T-helper 1 cell treated with Interleukin-12 subunit alpha and Interleukin-12 subunit beta and Interleukin-4 antibody, amounts not matched to agents 30 μg/mL and 1 μg/mL, for 36 hours (primary cell): ENCODE results near the gene MMD.

Source experiments
- H3K27ac Mint-ChIP-seq: one replicate; pipeline ENCODE4 v1.8.0; 2021; ENCODE audit warnings: mild to moderate bottlenecking, mixed read lengths
- H3K27me3 Mint-ChIP-seq: one replicate; pipeline ENCODE4 v1.8.0; 2021; ENCODE audit warnings: low read depth, mixed read lengths
- H3K36me3 Mint-ChIP-seq: one replicate; pipeline ENCODE4 v1.8.0; 2021; ENCODE audit warnings: low read depth, mixed read lengths
- H3K4me1 Mint-ChIP-seq: one replicate; pipeline ENCODE4 v1.8.0; 2021; ENCODE audit warnings: low read depth, mixed read lengths
- H3K4me3 Mint-ChIP-seq: one replicate; pipeline ENCODE4 v1.8.0; 2021; ENCODE audit warnings: mild to moderate bottlenecking, moderate library complexity, mixed read lengths
- H3K9me3 Mint-ChIP-seq: one replicate; pipeline ENCODE4 v1.8.0; 2021; ENCODE audit warnings: mixed read lengths

MMD gene

DNA sequence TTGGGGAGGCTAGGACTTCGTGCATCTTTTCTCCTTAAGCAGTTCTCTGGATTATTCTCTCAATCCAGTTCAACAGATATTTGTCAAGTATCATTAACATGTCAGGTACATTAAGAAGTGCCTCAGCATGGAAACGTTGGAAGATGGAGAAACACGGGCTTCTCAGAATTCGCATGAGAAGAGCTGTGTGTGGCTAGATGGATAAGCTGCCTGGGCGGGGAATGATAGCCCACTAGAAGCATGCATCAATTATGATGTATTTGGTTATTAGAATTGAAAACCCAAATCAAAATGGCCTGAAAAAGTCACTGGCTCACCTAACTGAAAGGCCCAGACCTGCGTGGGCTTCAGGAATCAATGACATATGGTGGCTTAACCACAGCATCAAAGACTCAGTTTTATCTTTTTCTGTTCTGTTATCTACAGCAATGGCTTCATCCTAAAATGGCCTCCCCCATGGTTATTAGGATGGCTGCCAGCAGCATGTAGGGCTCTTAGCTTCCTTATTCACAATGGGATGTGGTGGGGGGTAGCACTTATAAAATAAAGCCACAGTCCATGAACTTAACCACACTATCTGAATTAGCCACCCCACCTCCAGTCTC lies 43.9 kb downstream of the MMD start:
- no peak overlapping the region for H3K27ac Mint-ChIP-seq

DNA sequence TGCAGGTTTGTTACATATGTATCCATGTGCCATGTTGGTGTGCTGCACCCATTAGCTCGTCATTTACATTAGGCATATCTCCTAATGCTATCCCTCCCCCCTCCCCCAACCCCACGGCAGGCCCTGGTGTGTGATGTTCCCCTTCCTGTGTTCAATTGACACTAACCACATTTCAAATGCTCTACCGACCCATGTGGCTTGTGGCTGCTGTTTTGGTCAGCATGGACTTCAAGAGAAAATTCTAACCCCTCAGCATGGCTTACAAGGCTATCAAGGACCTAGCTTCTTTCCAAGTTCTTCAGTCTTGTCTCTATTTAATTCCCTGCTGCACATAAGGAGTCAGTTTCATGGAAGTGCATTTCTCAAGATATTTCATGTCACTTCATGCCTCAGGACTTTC lies 52.9 kb downstream of the MMD start:
- peaks cover 26% of the 10 kb centered on the region for H3K27me3 Mint-ChIP-seq
- peaks cover 7% of the 10 kb centered on the region for H3K9me3 Mint-ChIP-seq
- H3K4me1 Mint-ChIP-seq: peaks cover 5% of the 10 kb centered on the region
- no peak overlapping the region for H3K4me3 Mint-ChIP-seq
- H3K27ac Mint-ChIP-seq: no peak overlapping the region
- no peaks in the 10 kb centered on the region for H3K36me3 Mint-ChIP-seq

More for the DNA sequence above, 43.9 kb downstream of the MMD start:
- Mint-ChIP-seq H3K9me3 (no peaks in the 10 kb centered on the region), H3K4me1 (no peaks in the 10 kb centered on the region), H3K27me3 (peaks cover 15% of the 10 kb centered on the region), H3K4me3 (no peak overlapping the region), H3K36me3 (no peaks in the 10 kb centered on the region)

DNA sequence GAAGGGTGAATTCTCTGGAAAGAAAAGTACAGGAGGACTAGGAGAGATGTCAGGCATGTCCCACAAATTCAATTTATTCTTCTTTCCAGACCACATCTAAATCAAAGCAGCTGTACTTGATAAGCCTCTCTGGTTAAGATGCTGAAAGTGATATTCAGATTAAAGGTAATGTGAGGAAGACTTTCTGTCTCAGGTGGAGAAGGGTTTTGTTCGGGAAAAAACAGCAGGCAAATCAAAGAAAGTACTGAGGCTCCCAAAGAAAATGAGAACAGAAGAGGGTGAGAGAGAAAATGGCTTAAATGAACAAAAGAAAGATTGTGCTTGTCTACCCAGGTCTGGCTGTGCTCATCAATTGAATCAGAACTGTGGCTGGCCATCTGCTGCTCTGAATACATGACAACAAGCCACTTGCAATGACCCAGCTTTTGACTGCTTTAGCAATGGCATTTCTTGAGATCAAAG lies 55.6 kb downstream of the MMD start:
- Mint-ChIP-seq H3K4me1 (peaks cover 5% of the 10 kb centered on the region), H3K27ac (no peak overlapping the region), H3K36me3 (no peaks in the 10 kb centered on the region), H3K4me3 (no peak overlapping the region), H3K27me3 (peaks cover 40% of the 10 kb centered on the region), H3K9me3 (peaks cover 5% of the 10 kb centered on the region)

DNA sequence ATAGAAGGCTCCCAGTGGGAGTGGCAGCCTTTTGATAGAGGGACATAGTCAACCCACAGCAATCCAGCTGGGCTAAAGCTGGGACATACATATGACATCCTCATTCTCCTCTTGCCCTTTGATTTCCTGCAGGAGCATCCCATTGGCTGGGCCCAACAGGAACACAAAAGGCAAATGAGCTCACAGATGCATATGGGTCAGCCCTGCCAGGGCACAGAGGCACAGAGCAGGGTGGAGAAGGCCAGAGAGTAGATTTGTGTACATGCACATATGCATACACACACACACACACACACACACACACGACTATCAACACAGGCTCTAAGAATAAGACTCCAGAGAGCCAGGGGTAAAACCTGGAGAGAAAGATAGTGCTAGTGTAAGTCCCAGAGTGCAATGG lies 58.6 kb downstream of the MMD start:
- Mint-ChIP-seq H3K4me3 (no peak overlapping the region), H3K36me3 (no peaks in the 10 kb centered on the region), H3K27ac (no peak overlapping the region), H3K4me1 (no peaks in the 10 kb centered on the region), H3K27me3 (peaks cover 42% of the 10 kb centered on the region), H3K9me3 (peaks cover 11% of the 10 kb centered on the region)

DNA sequence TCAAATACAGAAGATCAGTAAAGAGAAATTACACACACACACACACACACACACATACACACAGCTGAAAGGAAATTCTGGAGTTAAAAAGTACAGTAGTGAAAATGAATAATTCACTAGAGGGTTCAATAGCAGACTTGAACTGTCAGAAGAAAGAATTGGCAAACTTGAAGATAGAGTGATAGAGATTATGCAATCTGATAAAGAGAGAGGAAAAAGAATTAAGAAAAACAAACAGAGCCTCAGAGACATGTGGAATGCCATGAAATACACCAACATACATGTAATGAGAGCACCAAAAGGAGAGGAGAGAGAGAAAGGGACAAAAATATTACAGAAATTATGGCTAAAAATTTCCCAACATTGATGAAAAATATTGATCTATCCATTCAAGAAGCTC lies 60.7 kb downstream of the MMD start:
- H3K4me3 Mint-ChIP-seq: no peak overlapping the region
- H3K27me3 Mint-ChIP-seq: peaks cover 47% of the 10 kb centered on the region
- H3K4me1 Mint-ChIP-seq: peaks cover 5% of the 10 kb centered on the region
- no peak overlapping the region for H3K27ac Mint-ChIP-seq
- H3K36me3 Mint-ChIP-seq: no peaks in the 10 kb centered on the region
- peaks cover 11% of the 10 kb centered on the region for H3K9me3 Mint-ChIP-seq

DNA sequence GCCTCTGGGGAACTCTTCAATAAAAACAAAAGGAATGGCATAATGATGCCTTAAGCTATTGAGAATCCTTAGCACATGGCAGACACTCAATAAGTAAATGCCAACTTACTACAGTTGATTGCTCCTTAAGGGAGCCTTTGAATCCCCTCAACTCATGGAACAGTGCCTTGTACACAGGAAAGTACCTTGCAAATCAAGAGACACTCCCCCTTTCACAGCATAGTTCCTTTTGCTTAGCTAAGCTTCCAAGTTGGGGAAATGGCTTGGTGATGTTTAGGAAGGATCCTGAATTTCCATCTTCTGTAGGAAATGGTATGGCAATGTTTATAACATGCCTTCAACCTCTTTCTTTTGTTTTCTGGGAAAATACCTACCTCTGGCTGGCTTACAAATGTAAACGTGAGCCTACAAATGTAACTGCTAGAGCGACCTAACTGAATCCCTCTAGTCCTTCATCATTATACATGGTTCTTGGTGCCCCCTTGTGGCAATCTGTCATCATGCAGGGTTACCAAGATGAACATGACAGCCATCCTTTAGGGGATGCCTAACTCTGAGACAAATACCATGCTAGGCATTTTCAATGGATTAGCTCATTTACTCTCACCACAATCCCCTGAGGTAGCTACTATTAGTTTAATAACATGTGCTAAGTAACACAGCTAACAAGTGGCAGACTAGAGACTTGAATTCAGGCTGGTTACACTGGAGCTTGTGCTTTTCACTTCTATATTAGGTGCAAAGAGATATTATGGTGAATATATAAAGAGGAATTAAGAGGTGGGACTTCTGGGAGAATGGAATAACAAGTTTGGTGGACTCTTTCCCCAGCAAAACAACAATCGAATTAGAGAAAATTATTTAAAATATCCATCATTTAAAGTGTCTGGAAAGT lies 65.0 kb downstream of the MMD start:
- peaks cover 11% of the 10 kb centered on the region for H3K9me3 Mint-ChIP-seq
- peaks cover 8% of the 10 kb centered on the region for H3K4me1 Mint-ChIP-seq
- H3K27me3 Mint-ChIP-seq: peaks cover 49% of the 10 kb centered on the region
- H3K36me3 Mint-ChIP-seq: no peaks in the 10 kb centered on the region
- no peak overlapping the region for H3K4me3 Mint-ChIP-seq
- no peak overlapping the region for H3K27ac Mint-ChIP-seq

DNA sequence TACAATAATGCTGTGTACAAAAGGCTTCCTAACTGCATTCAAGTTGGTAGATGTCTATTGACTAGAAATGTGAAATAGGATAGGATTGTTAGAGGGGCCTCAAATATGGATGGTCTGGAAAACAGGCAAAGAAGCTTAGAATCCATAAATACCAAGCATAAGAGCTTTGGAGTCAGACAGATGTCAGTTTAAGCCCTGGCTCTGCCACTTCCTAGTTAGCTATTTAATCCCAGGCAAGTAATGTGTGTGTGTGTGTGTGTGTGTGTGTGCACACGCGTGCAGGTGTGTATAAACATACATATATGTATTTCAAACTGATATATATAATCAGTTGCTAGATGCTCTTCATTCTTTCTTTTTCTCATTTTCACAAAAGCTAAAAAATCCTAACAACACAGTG lies 66.7 kb downstream of the MMD start:
- no peak overlapping the region for H3K27ac Mint-ChIP-seq
- no peak overlapping the region for H3K4me3 Mint-ChIP-seq
- peaks cover 35% of the 10 kb centered on the region for H3K27me3 Mint-ChIP-seq
- no peaks in the 10 kb centered on the region for H3K36me3 Mint-ChIP-seq
- H3K4me1 Mint-ChIP-seq: peaks cover 15% of the 10 kb centered on the region
- no peaks in the 10 kb centered on the region for H3K9me3 Mint-ChIP-seq

DNA sequence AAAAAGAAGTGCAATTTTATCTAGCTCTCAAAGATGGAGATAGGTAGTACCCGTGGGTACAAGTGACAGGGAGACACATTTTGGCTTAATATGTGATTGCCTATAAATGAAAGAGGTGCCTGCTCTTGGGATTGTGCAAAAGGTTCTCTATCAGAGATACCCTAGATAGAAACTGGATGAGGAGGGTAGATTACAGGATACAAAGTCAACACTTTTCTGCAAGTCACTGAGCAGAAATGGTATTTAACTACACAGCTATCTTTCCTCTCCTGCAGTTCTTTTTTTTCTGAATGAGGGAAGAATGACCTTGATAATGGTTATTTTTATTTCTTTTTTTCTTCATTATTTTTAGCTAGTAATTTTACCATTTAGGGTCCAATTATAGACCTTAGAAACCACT lies 67.6 kb downstream of the MMD start:
- no peak overlapping the region for H3K4me3 Mint-ChIP-seq
- no peaks in the 10 kb centered on the region for H3K9me3 Mint-ChIP-seq
- H3K36me3 Mint-ChIP-seq: no peaks in the 10 kb centered on the region
- peaks cover 35% of the 10 kb centered on the region for H3K27me3 Mint-ChIP-seq
- H3K4me1 Mint-ChIP-seq: peaks cover 16% of the 10 kb centered on the region
- H3K27ac Mint-ChIP-seq: no peak overlapping the region

DNA sequence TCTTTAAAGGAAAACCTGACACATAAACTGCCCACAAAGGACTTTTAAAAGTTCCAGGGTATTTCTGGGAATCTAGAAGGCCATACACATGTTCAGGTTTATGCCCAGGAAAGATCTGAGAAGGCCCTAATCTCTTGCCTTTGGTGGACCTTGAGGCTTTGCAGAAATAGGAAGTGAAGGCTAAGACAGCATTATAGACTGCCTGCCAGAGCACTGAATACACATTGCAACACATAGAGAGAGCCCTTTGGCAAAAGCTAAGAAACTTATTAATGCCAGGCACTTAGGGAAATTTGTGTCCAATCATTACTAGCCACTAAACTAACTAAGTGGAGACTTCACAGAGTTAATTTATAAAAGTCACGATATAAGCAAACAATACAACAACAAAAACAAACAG lies 70.4 kb downstream of the MMD start:
- Mint-ChIP-seq H3K4me3 (no peak overlapping the region), H3K4me1 (peaks cover 27% of the 10 kb centered on the region), H3K27ac (no peak overlapping the region), H3K36me3 (peaks cover 4% of the 10 kb centered on the region), H3K27me3 (peaks cover 29% of the 10 kb centered on the region), H3K9me3 (peaks cover 4% of the 10 kb centered on the region)

DNA sequence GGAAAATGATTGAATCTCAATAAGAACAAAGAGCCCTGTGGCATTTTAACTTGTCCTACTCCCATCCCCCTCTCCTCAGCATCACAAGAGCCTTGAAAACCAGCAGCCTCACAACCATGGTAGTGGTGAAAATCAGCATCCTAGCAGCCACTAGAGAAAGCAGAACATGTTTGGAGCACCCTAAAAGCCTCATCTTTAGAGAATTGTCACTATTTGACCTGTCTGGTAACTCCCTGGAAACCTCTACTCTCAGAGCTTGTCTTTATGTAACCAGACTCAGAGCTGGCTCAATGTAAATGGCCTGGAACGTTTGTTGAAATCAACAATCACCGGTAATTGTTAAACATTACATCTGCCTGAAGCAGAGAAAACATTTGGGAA lies 70.8 kb downstream of the MMD start:
- H3K4me3 Mint-ChIP-seq: no peak overlapping the region
- peaks cover 27% of the 10 kb centered on the region for H3K4me1 Mint-ChIP-seq
- H3K9me3 Mint-ChIP-seq: peaks cover 4% of the 10 kb centered on the region
- peaks cover 5% of the 10 kb centered on the region for H3K36me3 Mint-ChIP-seq
- no peak overlapping the region for H3K27ac Mint-ChIP-seq
- peaks cover 27% of the 10 kb centered on the region for H3K27me3 Mint-ChIP-seq

DNA sequence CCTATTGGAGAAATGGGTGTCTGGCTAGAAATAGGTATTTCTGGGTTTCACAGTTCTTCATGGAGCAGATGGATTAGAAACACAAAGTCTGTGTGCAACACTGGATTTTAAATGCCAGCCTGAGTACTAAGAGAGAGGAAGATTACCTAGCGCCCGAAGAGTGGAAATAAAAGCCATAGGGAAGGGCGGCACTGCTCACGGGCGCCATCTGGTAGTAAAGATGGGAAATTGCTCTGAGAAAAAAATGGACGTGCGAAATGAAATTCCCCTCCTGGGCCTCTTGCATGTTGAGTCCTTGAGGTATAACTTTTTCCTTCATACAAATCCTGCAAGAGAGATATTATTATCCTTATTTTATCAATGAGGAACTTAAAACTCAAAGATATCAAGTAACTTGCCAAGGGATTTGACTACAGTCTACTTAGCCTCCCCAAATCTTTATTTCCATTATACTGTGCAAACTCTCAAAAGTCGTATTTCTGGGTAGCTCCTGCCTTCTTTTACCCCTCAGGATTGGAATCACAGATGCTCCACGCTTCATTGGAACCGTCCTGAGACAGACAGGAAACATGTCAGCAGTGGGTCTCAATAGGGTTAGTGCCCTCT lies 72.8 kb downstream of the MMD start:
- peaks cover 42% of the 10 kb centered on the region for H3K4me1 Mint-ChIP-seq
- no peak overlapping the region for H3K4me3 Mint-ChIP-seq
- H3K9me3 Mint-ChIP-seq: peaks cover 10% of the 10 kb centered on the region
- H3K36me3 Mint-ChIP-seq: peaks cover 12% of the 10 kb centered on the region
- H3K27me3 Mint-ChIP-seq: peaks cover 12% of the 10 kb centered on the region
- H3K27ac Mint-ChIP-seq: no peak overlapping the region

DNA sequence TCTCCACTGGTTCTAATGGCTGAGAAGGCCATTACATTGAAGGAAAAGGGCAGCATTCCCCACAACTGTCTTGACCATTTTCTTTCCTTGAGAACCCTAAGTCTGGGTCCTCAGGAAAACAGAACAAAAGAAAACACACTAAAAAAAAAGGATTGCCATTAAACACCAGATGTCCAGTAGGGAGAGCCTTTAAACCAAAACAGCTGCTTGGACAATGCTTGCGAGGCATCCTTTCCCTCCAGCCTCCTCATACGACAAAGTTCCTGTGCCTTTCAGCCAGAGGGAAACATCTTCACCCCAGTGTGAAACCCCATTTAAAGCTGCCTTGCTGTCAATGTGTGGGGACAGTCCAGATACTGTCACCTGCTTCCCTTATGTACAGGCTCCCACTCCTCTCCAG lies 74.3 kb downstream of the MMD start:
- H3K27ac Mint-ChIP-seq: no peak overlapping the region
- H3K4me1 Mint-ChIP-seq: peaks cover 54% of the 10 kb centered on the region
- H3K36me3 Mint-ChIP-seq: peaks cover 12% of the 10 kb centered on the region
- peaks cover 6% of the 10 kb centered on the region for H3K27me3 Mint-ChIP-seq
- H3K9me3 Mint-ChIP-seq: peaks cover 10% of the 10 kb centered on the region
- no peak overlapping the region for H3K4me3 Mint-ChIP-seq

DNA sequence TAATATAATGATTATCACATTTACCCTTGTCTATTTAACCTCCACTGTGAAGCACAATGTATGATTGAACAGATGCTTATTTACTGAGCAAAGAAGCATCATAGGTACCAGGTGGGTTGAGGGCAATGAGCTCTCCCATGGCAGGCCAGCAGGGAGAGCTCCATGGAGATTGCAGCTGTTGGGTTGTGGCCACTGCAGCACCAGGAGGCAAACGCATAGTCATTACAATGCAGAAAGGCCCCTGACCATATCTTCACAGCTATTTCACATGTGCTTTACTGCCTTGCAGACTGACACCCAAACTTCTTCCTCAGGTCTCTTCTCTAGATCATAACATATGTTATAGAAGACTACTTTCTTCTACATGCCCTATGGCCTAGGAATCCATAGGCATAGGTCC lies 75.0 kb downstream of the MMD start:
- peaks cover 5% of the 10 kb centered on the region for H3K27me3 Mint-ChIP-seq
- peak overlapping the region; percentile 41 for H3K27ac Mint-ChIP-seq

DNA sequence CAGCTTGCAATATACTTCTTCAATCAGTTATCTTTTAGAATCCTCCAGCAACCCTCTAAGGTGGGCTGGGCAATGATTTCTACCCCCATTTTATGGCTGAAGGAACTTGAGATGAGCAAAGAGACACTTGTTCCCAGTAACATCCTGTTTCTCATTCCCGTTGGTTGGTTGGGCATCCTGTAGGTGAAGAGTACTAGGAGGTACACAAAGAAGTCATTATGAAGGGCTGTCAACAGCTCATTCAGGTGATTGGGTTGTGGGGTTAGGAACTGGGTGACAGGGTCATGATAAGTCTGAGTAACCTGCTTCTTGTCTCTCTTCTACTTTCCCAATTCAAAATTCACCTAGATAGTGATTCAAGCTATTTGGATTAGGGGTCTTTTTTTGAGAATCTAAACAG lies 76.5 kb downstream of the MMD start:
- Mint-ChIP-seq H3K4me1 (peaks cover 48% of the 10 kb centered on the region), H3K27ac (peak overlapping the region; percentile 10)

More for the DNA sequence above, 75.0 kb downstream of the MMD start:
- Mint-ChIP-seq H3K4me1 (peaks cover 55% of the 10 kb centered on the region), H3K4me3 (no peak overlapping the region), H3K36me3 (peaks cover 12% of the 10 kb centered on the region), H3K9me3 (peaks cover 10% of the 10 kb centered on the region)

More for the DNA sequence above, 76.5 kb downstream of the MMD start:
- H3K36me3 Mint-ChIP-seq: peaks cover 12% of the 10 kb centered on the region
- no peak overlapping the region for H3K4me3 Mint-ChIP-seq
- H3K27me3 Mint-ChIP-seq: peaks cover 6% of the 10 kb centered on the region
- H3K9me3 Mint-ChIP-seq: peaks cover 10% of the 10 kb centered on the region
